ENCODE measurements around the gene DPYD. TPM values are rescaled to one million over a fixed set of nuclear protein-coding genes. Genes with fewer than 3 reads are reported as not detected.

The DPYD gene
- total and polyA plus RNA-seq, 7 donors, result 6.0 to 56.1 (median 40.2) TPM

GRCh38 chr1:97073936-97074335 lies 846.9 kb downstream of the DPYD start:
- WGBS, 2 donors, result 77 to 78% methylated on average over 2 of the region's 2 CpGs
- Histone ChIP-seq H3K36me3 (no peaks in the 10 kb centered on the region), H3K4me3 (no peak overlapping the region), H3K27ac (no peak overlapping the region), H3K9me3 (no peaks in the 10 kb centered on the region), H3K27me3 (no peaks in the 10 kb centered on the region), H3K4me1 (peaks cover 0 to 3% (median 0%) of the 10 kb centered on the region in 4 donors)
- TF ChIP-seq POLR2AphosphoS5 (IDR thresholded peaks at IDR 0.05) (no peak), EP300 (IDR thresholded peaks at IDR 0.05) (no peak), CTCF (IDR thresholded peaks at IDR 0.05) (no peak), POLR2A (IDR thresholded peaks at IDR 0.05) (no peak)
- no peak for DNase-seq
- intact Hi-C loops (cut with DNase I), result no loop called here

- intact Hi-C loops (cut with DNase I), result no loop called here
- DNase-seq, result no peak
- peaks cover 0 to 3% (median 0%) of the 10 kb centered on the region in 4 donors for H3K4me1 ChIP-seq
- H3K27ac ChIP-seq, result no peak overlapping the region
- H3K4me3 ChIP-seq, result no peak overlapping the region
- H3K36me3 ChIP-seq, result no peaks in the 10 kb centered on the region
- TF ChIP-seq POLR2A (IDR thresholded peaks at IDR 0.05), result no peak
- TF ChIP-seq EP300 (IDR thresholded peaks at IDR 0.05), result no peak
- H3K27me3 ChIP-seq, result no peaks in the 10 kb centered on the region
- H3K9me3 ChIP-seq, result no peaks in the 10 kb centered on the region
Observed at GRCh38 chr1:97073169-97073568, 847.7 kb downstream of the DPYD start.

GRCh38 chr1:97071173-97071572 lies 849.7 kb downstream of the DPYD start:
- WGBS, 2 donors, result 77 to 78% methylated on average over 3 of the region's 3 CpGs
- Histone ChIP-seq H3K4me3 (no peak overlapping the region), H3K27ac (no peak overlapping the region), H3K9me3 (no peaks in the 10 kb centered on the region), H3K36me3 (no peaks in the 10 kb centered on the region), H3K27me3 (no peaks in the 10 kb centered on the region), H3K4me1 (peaks cover 0 to 3% (median 0%) of the 10 kb centered on the region in 4 donors)
- no peak for DNase-seq
- intact Hi-C loops (cut with DNase I), result no loop called here
- TF ChIP-seq EP300 (IDR thresholded peaks at IDR 0.05) (no peak), CTCF (IDR thresholded peaks at IDR 0.05) (no peak), POLR2A (IDR thresholded peaks at IDR 0.05) (no peak), POLR2AphosphoS5 (IDR thresholded peaks at IDR 0.05) (no peak)

- Histone ChIP-seq H3K4me3 (no peak overlapping the region), H3K36me3 (no peaks in the 10 kb centered on the region), H3K27me3 (no peaks in the 10 kb centered on the region), H3K9me3 (no peaks in the 10 kb centered on the region), H3K4me1 (peaks cover 0 to 3% (median 0%) of the 10 kb centered on the region in 4 donors), H3K27ac (no peak overlapping the region)
- intact Hi-C loops (cut with DNase I), result no loop called here
- no peak for DNase-seq
- TF ChIP-seq CTCF (IDR thresholded peaks at IDR 0.05) (no peak), EP300 (IDR thresholded peaks at IDR 0.05) (no peak), POLR2AphosphoS5 (IDR thresholded peaks at IDR 0.05) (no peak)
- WGBS, 2 donors, result 76 to 83% methylated on average over 4 of the region's 4 CpGs
Observed at GRCh38 chr1:97070376-97070775, 850.5 kb downstream of the DPYD start.

GRCh38 chr1:97069312-97069711 lies 851.5 kb downstream of the DPYD start:
- intact Hi-C loops (cut with DNase I), result no loop called here
- Histone ChIP-seq H3K27me3 (no peaks in the 10 kb centered on the region), H3K4me3 (no peak overlapping the region), H3K36me3 (no peaks in the 10 kb centered on the region), H3K27ac (no peak overlapping the region), H3K4me1 (peaks cover 0 to 3% (median 0%) of the 10 kb centered on the region in 4 donors), H3K9me3 (no peaks in the 10 kb centered on the region)
- 28 to 78% methylated on average over 2 of the region's 2 CpGs for WGBS, 2 donors
- no peak for DNase-seq
- TF ChIP-seq EP300 (IDR thresholded peaks at IDR 0.05), result no peak
- no peak for TF ChIP-seq CTCF (IDR thresholded peaks at IDR 0.05)
- no peak for TF ChIP-seq POLR2A (IDR thresholded peaks at IDR 0.05)
- no peak for TF ChIP-seq POLR2AphosphoS5 (IDR thresholded peaks at IDR 0.05)

All from sigmoid colon (tissue), 7 donors.